DMS153 (cell line): ENCODE measurements around the gene SLC6A11.

Experiments used
- DNase-seq: peaks from one replicate; lab custom pipeline; 2025; lab: John Stamatoyannopoulos, UW

The SLC6A11 gene

GRCh38 chr3:10888518-10889090, 72.6 kb downstream of the SLC6A11 start:
- DNase-seq, result no peak

GRCh38 chr3:10889206-10889960, 73.4 kb downstream of the SLC6A11 start:
- no peak for DNase-seq

GRCh38 chr3:10890665-10891064, 74.6 kb downstream of the SLC6A11 start:
- DNase-seq, result no peak

- DNase-seq, result no peak
Measured at GRCh38 chr3:10892622-10893021, 76.6 kb downstream of the SLC6A11 start.

- no peak for DNase-seq
Measured at GRCh38 chr3:10901296-10901945, 85.4 kb downstream of the SLC6A11 start.

- DNase-seq, result no peak
Measured at GRCh38 chr3:10907262-10907661, 91.2 kb downstream of the SLC6A11 start.

- no peak for DNase-seq
Measured at GRCh38 chr3:10910367-10910766, 94.3 kb downstream of the SLC6A11 start.

- DNase-seq, result no peak
Measured at GRCh38 chr3:10911350-10912002, 95.4 kb downstream of the SLC6A11 start.

- no peak for DNase-seq
Measured at GRCh38 chr3:10912786-10913185, 96.8 kb downstream of the SLC6A11 start.

- no peak for DNase-seq
Measured at GRCh38 chr3:10915376-10915775, 99.3 kb downstream of the SLC6A11 start.

- no peak for DNase-seq
Measured at GRCh38 chr3:10917176-10917575, 101.1 kb downstream of the SLC6A11 start.

GRCh38 chr3:10918011-10918410, 102.0 kb downstream of the SLC6A11 start:
- no peak for DNase-seq

GRCh38 chr3:10919636-10920035, 103.6 kb downstream of the SLC6A11 start:
- no peak for DNase-seq

GRCh38 chr3:10925436-10926255, 109.6 kb downstream of the SLC6A11 start:
- DNase-seq, result no peak

- DNase-seq, result no peak
Measured at GRCh38 chr3:10926256-10926810, 110.3 kb downstream of the SLC6A11 start.

- no peak for DNase-seq
Measured at GRCh38 chr3:10926811-10927521, 110.9 kb downstream of the SLC6A11 start.

GRCh38 chr3:10927551-10927950, 111.5 kb downstream of the SLC6A11 start:
- no peak for DNase-seq

- DNase-seq, result no peak
Measured at GRCh38 chr3:10928407-10928960, 112.5 kb downstream of the SLC6A11 start.

GRCh38 chr3:10928961-10929471, 113.0 kb downstream of the SLC6A11 start:
- no peak for DNase-seq

GRCh38 chr3:10929978-10930665, 114.1 kb downstream of the SLC6A11 start:
- no peak for DNase-seq
